A549 treated with AZD9567 at 1 μM for 4 hours (cell line): ENCODE measurements around the gene PITX1. TPM values are rescaled to one million over a fixed set of nuclear protein-coding genes. Genes with fewer than 3 reads are reported as not detected.

ENCODE experiments used
- total RNA-seq: library from RNA; stranded (reverse); fragments of 200-300 nt; extraction: Qiagen RNA extraction; gene quantifications from 5 replicates; pipeline ENCODE4 v1.2.3, GENCODE V29; 2022; ENCODE audit not compliant: insufficient read depth

Gene PITX1
- total RNA-seq = 24.3 to 31.1 TPM (median 30.6 TPM) in 5 replicates

DNA sequence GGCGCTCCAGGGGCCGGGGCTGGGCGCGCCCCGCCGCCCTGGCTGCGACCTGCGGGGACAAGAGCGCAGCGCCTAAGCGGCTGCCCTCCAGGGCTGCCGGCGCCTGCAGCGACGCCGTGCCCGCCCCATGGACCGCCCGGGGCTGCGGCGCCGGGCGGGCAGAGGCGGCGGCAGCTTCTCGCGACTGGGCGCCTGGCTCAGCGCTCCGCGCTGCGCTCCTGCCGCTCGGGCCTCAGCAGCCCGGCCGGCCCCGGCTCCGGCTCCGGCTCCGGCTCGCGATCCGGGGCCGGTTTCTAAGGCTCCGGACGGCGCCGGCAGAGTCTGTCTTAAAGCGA is at the start of gene PITX1:
Gene PITX1, minus strand, starts transcription at position 328 of the 335 bp plus-strand sequence. CDS start 347 bp downstream, outside the sequence.

Other genes with a start within 250 kb of the PITX1 start
- gene C5orf24, start 188.3 kb downstream of the PITX1 start, total RNA-seq = 13.8 to 26.7 TPM (median 25.9 TPM) in 5 replicates
- 44.5 to 71.9 TPM (median 49.6 TPM) in 5 replicates for gene TXNDC15, start 159.9 kb downstream of the PITX1 start, total RNA-seq
- 10.9 to 18.1 TPM (median 11.5 TPM) in 5 replicates for gene PCBD2, start 129.1 kb downstream of the PITX1 start, total RNA-seq
- gene CATSPER3, start 66.3 kb downstream of the PITX1 start, total RNA-seq = 0.36 to 0.59 TPM (median 0.47 TPM) in 4 of 5 replicates, not detected in the other